SK-N-MC (cell line): ENCODE measurements around the gene RAB42.

Experiments
- EZH2 ChIP-seq: fragments of 200-600 bp; sonication (generic); IDR thresholded peaks from one replicate; pipeline ENCODE4 v1.6.1; 2017; ENCODE audit warnings: antibody characterized with exemption
- POLR2AphosphoS5 ChIP-seq: IDR thresholded peaks from 2 replicates; pipeline ENCODE4 v1.6.1; 2012; ENCODE audit warnings: mild to moderate bottlenecking, low read depth, low read length, borderline replicate concordance

- TF ChIP-seq EZH2 (no peak), POLR2AphosphoS5 (no peak)
These were observed at the start of gene RAB42 for GRCh38 chr1:28591708-28592320.
